ENCODE data around the gene PCDHB1.
"Not testable (repeated sequence)": the region's sequence is repeated elsewhere in the genome, so short reads cannot be mapped to it uniquely, and the experiment has no call there.

The PCDHB1 gene

DNA sequence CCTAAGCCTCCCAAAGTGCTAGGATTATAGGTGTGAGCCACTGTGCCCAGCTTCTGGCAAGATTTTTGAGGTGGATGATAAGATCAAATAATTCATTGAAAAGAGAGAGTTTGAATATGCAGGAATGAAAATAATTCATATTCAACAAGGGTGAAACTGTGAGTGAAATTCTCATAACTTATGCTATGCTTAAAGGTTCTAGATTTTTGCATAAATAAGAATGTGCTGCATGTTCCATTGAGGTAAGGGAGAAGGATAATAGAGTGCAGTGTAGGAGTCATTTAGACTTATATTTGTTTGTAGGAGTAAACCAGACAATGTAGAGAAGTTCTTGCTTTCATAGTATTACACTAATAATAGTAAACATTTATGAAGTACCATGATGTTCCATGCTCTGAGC, 31.1 kb downstream of the PCDHB1 start:
- no peak for DNase-seq

DNA sequence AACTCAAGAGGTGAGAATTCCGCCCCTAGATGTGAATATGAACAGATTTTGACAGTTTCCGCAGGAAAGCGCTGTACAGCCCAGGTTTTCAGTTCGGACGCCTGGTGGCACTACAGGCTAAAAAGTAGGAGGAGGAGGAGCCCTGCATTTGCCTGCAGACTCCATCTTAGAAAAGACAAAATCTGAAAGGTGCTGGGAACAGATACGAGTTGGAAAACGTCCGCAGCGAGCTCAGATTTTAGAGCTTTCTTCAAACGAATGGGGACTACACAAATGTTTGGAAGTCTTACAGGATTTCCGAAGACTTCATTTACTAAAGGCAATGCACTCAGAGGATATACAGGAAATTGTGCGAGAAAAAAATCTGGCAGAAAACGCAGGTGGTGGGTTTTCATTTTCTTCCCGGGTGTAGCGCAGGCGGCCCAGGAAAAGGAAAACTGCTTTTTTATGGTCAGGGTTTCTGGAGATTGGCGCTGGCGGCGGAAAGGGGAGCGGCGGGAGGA, 33.4 kb downstream of the PCDHB1 start:
- DNase-seq, result peak; percentile 21

DNA sequence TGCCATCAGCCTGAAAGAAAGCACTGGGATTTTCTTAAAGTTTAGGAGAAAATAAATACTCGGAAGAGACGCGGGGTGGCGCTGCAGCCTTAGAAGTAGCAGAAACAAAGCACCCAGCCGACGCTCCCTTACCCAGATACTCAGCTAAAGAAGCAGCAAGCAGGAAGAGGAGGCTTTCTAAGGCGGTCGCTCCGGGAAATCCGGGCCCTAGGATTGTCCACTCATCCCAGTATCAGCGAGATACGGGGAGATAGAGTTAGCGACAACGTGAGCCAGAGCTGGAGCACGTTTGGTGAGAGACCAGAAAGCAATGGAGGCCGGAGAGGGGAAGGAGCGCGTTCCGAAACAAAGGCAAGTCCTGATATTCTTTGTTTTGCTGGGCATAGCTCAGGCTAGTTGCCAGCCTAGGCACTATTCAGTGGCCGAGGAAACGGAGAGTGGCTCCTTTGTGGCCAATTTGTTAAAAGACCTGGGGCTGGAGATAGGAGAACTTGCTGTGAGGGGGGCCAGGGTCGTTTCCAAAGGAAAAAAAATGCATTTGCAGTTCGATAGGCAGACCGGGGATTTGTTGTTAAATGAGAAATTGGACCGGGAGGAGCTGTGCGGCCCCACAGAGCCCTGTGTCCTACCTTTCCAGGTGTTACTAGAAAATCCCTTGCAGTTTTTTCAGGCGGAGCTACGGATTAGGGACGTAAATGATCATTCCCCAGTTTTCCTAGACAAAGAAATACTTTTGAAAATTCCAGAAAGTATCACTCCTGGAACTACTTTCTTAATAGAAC, 43.5 kb downstream of the PCDHB1 start, which contains the start of gene PCDHB2:
Gene PCDHB2, plus strand, starts transcription at position 135 of the 782 bp plus-strand sequence. Its CDS starts 176 bp downstream, at position 311.
- DNase-seq, result no peak

DNA sequence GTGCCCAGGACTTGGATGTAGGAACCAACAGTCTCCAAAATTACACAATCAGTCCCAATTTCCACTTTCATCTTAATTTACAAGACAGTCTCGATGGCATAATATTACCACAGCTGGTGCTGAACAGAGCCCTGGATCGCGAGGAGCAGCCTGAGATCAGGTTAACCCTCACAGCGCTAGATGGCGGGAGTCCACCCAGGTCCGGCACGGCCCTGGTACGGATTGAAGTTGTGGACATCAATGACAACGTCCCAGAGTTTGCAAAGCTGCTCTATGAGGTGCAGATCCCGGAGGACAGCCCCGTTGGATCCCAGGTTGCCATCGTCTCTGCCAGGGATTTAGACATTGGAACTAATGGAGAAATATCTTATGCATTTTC, 44.1 kb downstream of the PCDHB1 start:
- DNase-seq, result no peak

DNA sequence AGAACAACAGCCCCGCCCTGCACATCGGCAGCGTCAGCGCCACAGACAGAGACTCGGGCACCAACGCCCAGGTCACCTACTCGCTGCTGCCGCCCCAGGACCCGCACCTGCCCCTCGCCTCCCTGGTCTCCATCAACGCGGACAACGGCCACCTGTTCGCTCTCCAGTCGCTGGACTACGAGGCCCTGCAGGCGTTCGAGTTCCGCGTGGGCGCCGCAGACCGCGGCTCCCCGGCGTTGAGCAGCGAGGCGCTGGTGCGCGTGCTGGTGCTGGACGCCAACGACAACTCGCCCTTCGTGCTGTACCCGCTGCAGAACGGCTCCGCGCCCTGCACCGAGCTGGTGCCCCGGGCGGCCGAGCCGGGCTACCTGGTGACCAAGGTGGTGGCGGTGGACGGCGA, 45.0 kb downstream of the PCDHB1 start:
- not testable (repeated sequence) for DNase-seq

DNA sequence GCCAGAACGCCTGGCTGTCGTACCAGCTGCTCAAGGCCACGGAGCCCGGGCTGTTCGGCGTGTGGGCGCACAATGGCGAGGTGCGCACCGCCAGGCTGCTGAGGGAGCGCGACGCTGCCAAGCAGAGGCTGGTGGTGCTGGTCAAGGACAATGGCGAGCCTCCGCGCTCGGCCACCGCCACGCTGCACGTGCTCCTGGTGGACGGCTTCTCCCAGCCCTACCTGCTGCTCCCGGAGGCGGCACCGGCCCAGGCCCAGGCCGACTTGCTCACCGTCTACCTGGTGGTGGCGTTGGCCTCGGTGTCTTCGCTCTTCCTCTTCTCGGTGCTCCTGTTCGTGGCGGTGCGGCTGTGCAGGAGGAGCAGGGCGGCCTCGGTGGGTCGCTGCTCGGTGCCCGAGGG, 45.4 kb downstream of the PCDHB1 start:
- DNase-seq, result not testable (repeated sequence)

DNA sequence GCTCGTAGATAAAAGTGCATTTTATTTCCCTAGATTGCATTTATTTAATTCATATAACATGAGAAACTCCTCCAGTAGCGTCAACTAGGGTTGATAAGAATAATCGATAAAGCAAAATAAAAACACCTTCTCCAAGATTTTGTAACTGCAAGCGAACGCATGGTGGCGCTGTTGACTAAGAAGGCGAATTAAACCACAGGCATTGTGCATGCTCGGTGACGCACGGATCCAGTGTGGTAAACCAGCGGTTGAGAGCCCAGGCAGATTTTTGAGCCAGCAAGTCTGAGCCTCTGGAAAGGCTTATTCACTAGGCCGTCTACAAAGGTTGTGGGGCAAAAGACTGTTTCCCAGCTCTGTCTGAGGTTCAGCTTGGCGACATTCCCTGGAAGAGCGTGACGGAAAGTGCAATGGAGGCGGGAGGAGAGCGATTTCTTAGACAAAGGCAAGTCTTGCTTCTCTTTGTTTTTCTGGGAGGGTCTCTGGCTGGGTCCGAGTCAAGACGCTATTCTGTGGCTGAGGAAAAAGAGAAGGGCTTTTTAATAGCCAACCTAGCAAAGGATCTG, 49.1 kb downstream of the PCDHB1 start, which contains the start of gene PCDHB3:
Gene PCDHB3, plus strand, starts transcription at position 231 of the 563 bp plus-strand sequence. Its CDS starts 177 bp downstream, at position 408.
- DNase-seq, result no peak

DNA sequence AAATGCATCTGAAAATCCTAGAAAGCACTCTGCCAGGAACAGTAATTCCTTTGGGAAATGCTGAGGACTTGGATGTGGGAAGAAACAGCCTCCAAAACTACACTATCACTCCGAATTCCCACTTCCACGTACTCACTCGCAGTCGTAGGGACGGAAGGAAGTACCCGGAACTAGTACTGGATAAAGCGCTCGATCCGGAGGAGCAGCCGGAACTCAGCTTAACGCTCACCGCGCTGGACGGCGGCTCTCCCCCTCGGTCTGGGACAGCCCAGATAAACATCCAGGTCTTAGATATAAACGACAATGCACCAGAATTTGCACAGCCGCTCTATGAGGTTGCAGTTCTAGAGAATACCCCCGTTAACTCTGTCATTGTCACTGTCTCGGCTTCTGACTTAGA, 49.9 kb downstream of the PCDHB1 start:
- no peak for DNase-seq

DNA sequence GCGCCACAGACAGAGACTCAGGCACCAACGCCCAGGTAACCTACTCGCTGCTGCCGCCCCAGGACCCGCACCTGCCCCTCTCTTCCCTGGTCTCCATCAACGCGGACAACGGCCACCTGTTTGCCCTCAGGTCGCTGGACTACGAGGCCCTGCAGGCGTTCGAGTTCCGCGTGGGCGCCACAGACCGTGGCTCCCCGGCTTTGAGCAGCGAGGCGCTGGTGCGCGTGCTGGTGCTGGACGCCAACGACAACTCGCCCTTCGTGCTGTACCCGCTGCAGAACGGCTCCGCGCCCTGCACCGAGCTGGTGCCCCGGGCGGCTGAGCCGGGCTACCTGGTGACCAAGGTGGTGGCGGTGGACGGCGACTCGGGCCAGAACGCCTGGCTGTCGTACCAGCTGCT, 50.9 kb downstream of the PCDHB1 start:
- not testable (repeated sequence) for DNase-seq

DNA sequence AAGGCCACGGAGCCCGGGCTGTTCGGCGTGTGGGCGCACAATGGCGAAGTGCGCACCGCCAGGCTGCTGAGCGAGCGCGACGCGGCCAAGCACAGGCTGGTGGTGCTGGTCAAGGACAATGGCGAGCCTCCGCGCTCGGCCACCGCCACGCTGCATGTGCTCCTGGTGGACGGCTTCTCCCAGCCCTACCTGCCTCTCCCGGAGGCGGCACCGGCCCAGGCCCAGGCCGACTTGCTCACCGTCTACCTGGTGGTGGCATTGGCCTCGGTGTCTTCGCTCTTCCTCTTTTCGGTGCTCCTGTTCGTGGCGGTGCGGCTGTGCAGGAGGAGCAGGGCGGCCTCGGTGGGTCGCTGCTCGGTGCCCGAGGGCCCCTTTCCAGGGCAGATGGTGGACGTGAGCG, 51.3 kb downstream of the PCDHB1 start:
- not testable (repeated sequence) for DNase-seq

DNA sequence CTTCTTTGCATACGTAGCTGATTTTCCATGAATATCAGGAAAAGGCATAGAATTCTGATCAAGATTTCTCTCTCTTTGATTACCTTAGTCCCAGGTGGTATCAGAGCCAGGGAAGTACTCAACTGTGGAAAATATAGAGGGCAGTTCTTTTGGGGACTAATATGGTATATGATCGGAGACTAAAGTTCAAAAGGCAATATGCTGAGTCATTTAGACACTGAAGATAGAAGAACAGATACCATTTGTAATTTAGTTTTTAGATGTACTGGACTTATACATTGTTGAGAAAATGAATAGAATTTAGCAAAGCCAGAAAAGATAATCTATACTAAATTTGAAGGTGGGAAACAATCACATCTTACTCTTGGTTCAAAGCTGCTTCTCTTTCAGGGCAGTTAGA, 54.2 kb downstream of the PCDHB1 start:
- no peak for DNase-seq
